Karpas-422 (cell line): Measurements from ENCODE around the gene PCDHGA1. TPM values are rescaled to one million over a fixed set of nuclear protein-coding genes. Genes with fewer than 3 reads are reported as not detected.
A peak's percentile ranks its signal among the peaks of the same experiment; 100 is the strongest.
"Not testable (repeated sequence)": the region's sequence is repeated elsewhere in the genome, so short reads cannot be mapped to it uniquely, and the experiment has no call there.

Source experiments
- DNase-seq: peaks from one replicate; pipeline ENCODE4 v3.0.0-alpha.2; 2015
- H2AFZ ChIP-seq: fragments of 200-600 bp; sonication (generic); 2 replicates; pipeline ENCODE4 v1.6.1; 2014; ENCODE audit warnings: antibody characterized with exemption, low read length, mixed read lengths
- H3K27ac ChIP-seq: fragments of 200-600 bp; sonication (generic); 2 replicates; pipeline ENCODE4 v1.5.1; 2014; ENCODE audit warnings: mild to moderate bottlenecking, low read length, moderate library complexity
- H3K27me3 ChIP-seq: fragments of 200-600 bp; sonication (generic); 2 replicates; pipeline ENCODE4 v1.6.1; 2014; ENCODE audit warnings: low read length, mixed read lengths
- H3K36me3 ChIP-seq: fragments of 200-600 bp; sonication (generic); 2 replicates; pipeline ENCODE4 v1.6.1; 2014; ENCODE audit warnings: low read length, mixed read lengths; ENCODE audit not compliant: insufficient read depth
- H3K4me1 ChIP-seq: fragments of 200-600 bp; sonication (generic); 2 replicates; pipeline ENCODE4 v1.6.1; 2014; ENCODE audit warnings: mild to moderate bottlenecking, low read length, mixed read lengths
- H3K4me2 ChIP-seq: fragments of 200-600 bp; sonication (generic); 2 replicates; pipeline ENCODE4 v1.6.1; 2014; ENCODE audit warnings: low read length, low read depth, mild to moderate bottlenecking; ENCODE audit not compliant: poor library complexity, severe bottlenecking
- H3K4me3 ChIP-seq: fragments of 200-600 bp; sonication (generic); 2 replicates; pipeline ENCODE4 v1.5.1; 2014; ENCODE audit warnings: mild to moderate bottlenecking, antibody characterized with exemption, low read length, mixed read lengths
- H3K79me2 ChIP-seq: fragments of 200-600 bp; sonication (generic); 2 replicates; pipeline ENCODE4 v1.6.1; 2014; ENCODE audit warnings: mild to moderate bottlenecking, low read length, mixed read lengths
- H3K9ac ChIP-seq: fragments of 200-600 bp; sonication (generic); 2 replicates; pipeline ENCODE4 v1.6.0; 2014; ENCODE audit warnings: low read length
- H3K9me2 ChIP-seq: fragments of 200-600 bp; sonication (generic), shearing (Covaris generic); replicated peaks from 2 replicates; pipeline ENCODE4 v1.6.0; 2014; ENCODE audit warnings: mild to moderate bottlenecking, low read length, moderate library complexity; ENCODE audit not compliant: insufficient read depth
- H3K9me3 ChIP-seq: fragments of 300-700, 200-600 bp; sonication (generic); 2 replicates; pipeline ENCODE4 v1.6.1; 2014; ENCODE audit warnings: low read length, mixed read lengths
- H4K20me1 ChIP-seq: fragments of 200-600 bp; sonication (generic); 2 replicates; pipeline ENCODE4 v1.6.1; 2014; ENCODE audit warnings: mild to moderate bottlenecking, antibody characterized with exemption, low read length, low read depth; ENCODE audit not compliant: insufficient read depth
- total RNA-seq: library from RNA; depleted of rRNA; stranded (reverse); fragments of >200 nt; shearing (Covaris generic); gene quantifications from 2 replicates; pipeline ENCODE4 v1.2.3, GENCODE V29; 2014; ENCODE audit warnings: low replicate concordance

Gene PCDHGA1
- total RNA-seq, 1 experiment from 2014 or later, result 0.48 TPM

DNA sequence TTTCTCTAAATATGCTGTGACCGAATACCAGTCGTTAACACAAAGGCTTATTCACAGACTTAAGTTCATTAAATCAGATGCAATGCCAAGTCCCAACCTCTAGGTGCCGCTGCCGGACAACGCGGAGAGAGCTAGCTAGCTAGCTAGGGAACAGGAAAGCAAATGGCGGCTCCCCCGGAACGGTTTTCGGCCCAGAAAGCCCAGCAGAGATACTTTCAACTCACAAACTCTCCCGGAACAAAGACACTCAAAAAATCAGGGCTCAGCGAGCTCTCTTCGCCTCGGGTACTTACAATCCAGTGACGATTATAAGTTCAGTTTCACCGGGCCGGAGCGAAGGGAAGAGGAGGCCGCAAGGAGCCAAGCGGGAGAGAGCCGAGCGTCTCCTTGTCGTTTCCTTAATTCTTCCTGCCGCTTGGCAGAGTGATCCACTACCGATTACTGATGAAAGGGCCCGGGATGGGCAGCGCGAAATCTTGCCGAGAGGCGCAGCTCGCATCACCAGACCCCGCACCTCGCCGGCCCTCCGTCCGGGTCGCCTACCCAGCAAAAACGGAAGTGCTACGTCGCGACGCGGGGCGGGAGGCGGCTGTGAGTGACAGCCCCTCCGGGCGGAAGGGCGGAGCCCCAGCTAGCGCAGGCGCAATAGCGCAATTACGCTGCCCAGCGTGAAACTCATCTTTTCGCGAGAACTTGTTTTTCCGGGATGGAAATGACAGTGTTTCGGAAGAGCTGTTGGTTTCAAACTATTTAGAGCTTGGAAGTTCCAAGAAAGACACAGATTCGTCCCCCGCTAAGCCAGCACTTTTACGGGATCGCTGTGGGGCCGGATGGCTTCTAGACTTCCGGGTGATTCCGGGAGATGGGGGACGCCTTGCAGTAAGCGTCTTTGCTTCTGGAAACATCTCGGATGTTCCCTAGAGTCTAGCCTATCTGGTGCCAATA, 9.8 kb upstream of the PCDHGA1 start, which contains the start of gene TAF7:
TSS of gene TAF7 (minus strand) at position 560 of the 945 bp plus-strand sequence. CDS start 740 bp downstream, outside the sequence.
- H3K27ac ChIP-seq, result peak within 1 kb of the TSS; percentile 84
- H3K4me2 ChIP-seq, result peak within 1 kb of the TSS; percentile 71
- peaks cover 45% of the 10 kb centered on the region for H3K79me2 ChIP-seq
- H3K4me3 ChIP-seq, result peak within 1 kb of the TSS; percentile 90
- H3K9me3 ChIP-seq, result peaks cover 41% of the 10 kb centered on the region
- H3K27me3 ChIP-seq, result no peaks in the 10 kb centered on the region
- H3K36me3 ChIP-seq, result peaks cover 37% of the 10 kb centered on the region
- peak; percentile 98 for DNase-seq
- H4K20me1 ChIP-seq, result no peaks in the 10 kb centered on the region
- no peaks in the 10 kb centered on the region for H3K9me2 ChIP-seq
- H2AFZ ChIP-seq, result peak within 1 kb of the TSS; percentile 81
- H3K4me1 ChIP-seq, result peaks cover 13% of the 10 kb centered on the region
- peak within 1 kb of the TSS; percentile 89 for H3K9ac ChIP-seq

DNA sequence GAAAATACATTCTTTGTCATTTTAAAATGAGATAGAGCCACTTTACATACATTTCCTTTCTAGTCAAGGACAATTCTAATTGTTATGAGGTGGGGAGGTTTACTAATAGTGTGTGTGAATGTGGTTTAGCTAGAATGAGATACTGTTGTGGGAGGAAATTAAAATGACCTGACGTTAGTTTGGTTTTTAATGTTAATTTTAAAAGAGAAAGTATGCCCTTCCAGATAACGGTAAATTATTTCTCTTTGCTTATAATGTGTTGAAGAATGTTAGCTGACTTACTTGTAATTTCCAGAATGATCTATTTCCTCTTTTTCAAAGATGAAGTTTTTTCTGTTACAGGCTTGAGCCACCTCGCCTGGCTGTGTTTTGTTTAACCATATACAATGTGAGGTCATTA, 8.1 kb upstream of the PCDHGA1 start:
- H3K27ac ChIP-seq, result no peak overlapping the region
- H3K4me3 ChIP-seq, result no peak overlapping the region
- H3K79me2 ChIP-seq, result peaks cover 34% of the 10 kb centered on the region
- DNase-seq, result no peak
- peaks cover 32% of the 10 kb centered on the region for H3K9me3 ChIP-seq
- H3K4me1 ChIP-seq, result peaks cover 13% of the 10 kb centered on the region
- H3K27me3 ChIP-seq, result no peaks in the 10 kb centered on the region
- H3K36me3 ChIP-seq, result peaks cover 25% of the 10 kb centered on the region
- H3K9ac ChIP-seq, result no peak overlapping the region
- H2AFZ ChIP-seq, result no peak overlapping the region
- H3K9me2 ChIP-seq, result no peaks in the 10 kb centered on the region
- H3K4me2 ChIP-seq, result no peak overlapping the region
- no peaks in the 10 kb centered on the region for H4K20me1 ChIP-seq

DNA sequence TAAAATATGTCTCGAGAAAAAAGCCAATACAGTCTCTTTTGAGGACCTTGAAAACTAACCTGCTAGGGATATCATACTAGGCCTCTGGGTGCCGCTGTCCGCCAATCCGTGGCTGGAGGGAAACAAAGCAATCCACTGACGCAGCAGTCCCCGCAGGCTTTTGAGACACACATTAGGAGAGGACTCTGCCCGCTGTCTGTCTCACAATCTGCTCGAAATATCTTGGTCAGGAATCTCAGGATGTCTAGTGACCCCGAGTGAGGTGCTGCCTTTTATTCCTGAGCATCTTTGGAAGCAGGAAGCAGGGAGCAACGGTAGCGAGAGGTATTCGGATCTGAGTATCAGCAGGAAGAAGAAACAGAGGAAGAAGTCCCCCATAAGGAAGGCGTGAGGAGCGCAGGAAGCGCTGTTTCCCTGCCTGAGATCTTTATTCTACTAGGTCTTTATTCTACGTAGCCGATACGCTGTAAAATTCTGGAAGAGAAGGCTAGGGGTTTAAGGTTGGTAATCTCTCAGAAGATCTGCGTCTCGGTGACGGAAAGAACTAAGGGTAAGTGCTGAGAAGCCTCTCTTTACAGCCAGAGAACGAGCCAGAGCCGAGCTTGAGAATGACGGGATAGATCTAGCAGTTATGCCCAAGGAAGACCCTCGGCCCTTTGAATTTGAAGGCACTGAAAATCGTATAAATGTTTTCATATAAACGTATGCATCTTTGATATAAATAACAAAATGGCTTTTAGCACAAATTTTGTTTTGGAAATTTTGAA, 4.0 kb upstream of the PCDHGA1 start:
- H3K9me2 ChIP-seq, result no peaks in the 10 kb centered on the region
- H3K4me2 ChIP-seq, result no peak overlapping the region
- no peaks in the 10 kb centered on the region for H4K20me1 ChIP-seq

DNA sequence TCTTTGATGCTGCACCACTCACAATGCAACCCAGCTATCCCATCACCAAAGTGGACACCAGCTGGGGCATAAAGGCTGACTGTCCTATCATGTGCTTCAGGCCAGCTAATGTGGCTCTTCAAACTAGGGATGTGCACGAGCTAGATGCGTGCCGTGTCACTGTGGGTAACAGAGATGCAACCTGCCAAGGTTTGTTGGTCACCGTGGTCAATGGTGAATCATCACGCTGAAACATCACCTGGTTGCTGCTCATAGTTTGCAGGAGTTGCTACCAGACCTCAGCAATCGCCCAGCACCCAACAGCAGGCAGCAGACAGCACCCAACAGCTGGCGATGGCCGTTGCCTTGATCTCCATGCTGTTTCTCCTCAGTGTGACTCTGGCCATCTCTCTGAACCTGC, 2.1 kb upstream of the PCDHGA1 start:
- H3K9me2 ChIP-seq, result no peaks in the 10 kb centered on the region
- H3K4me1 ChIP-seq, result peaks cover 13% of the 10 kb centered on the region
- H3K4me2 ChIP-seq, result no peak overlapping the region
- no peak for DNase-seq
- H4K20me1 ChIP-seq, result no peaks in the 10 kb centered on the region
- H3K27me3 ChIP-seq, result no peaks in the 10 kb centered on the region
- no peak overlapping the region for H3K9ac ChIP-seq
- no peak overlapping the region for H3K4me3 ChIP-seq
- H2AFZ ChIP-seq, result no peak overlapping the region
- no peak overlapping the region for H3K27ac ChIP-seq
- no peaks in the 10 kb centered on the region for H3K36me3 ChIP-seq
- no peaks in the 10 kb centered on the region for H3K9me3 ChIP-seq
- no peaks in the 10 kb centered on the region for H3K79me2 ChIP-seq

More for the DNA sequence above, 4.0 kb upstream of the PCDHGA1 start:
- H2AFZ ChIP-seq, result no peak overlapping the region
- H3K27me3 ChIP-seq, result no peaks in the 10 kb centered on the region
- no peak overlapping the region for H3K4me3 ChIP-seq
- no peak for DNase-seq
- H3K27ac ChIP-seq, result no peak overlapping the region
- no peaks in the 10 kb centered on the region for H3K36me3 ChIP-seq
- H3K9me3 ChIP-seq, result peaks cover 10% of the 10 kb centered on the region; the same call in 1 of the 2 replicates
- H3K4me1 ChIP-seq, result peaks cover 13% of the 10 kb centered on the region
- no peak overlapping the region for H3K9ac ChIP-seq
- H3K79me2 ChIP-seq, result peaks cover 2% of the 10 kb centered on the region; the same call in 1 of the 2 replicates

DNA sequence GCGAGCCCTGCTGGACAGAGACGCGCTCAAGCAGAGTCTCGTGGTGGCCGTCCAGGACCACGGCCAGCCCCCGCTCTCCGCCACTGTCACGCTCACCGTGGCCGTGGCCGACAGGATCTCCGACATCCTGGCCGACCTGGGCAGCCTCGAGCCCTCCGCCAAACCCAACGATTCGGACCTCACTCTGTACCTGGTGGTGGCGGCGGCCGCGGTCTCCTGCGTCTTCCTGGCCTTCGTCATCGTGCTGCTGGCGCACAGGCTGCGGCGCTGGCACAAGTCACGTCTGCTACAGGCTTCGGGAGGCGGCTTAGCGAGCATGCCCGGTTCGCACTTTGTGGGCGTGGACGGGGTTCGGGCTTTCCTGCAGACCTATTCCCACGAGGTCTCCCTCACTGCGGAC, 2.3 kb downstream of the PCDHGA1 start:
- not testable (repeated sequence) for H3K9me3 ChIP-seq, H3K36me3 ChIP-seq, H3K4me3 ChIP-seq, H2AFZ ChIP-seq, H3K27ac ChIP-seq, H3K4me2 ChIP-seq, DNase-seq, H3K27me3 ChIP-seq, H3K9ac ChIP-seq, H4K20me1 ChIP-seq, H3K9me2 ChIP-seq, H3K79me2 ChIP-seq
- H3K4me1 ChIP-seq, result peaks cover 28% of the 10 kb centered on the region

DNA sequence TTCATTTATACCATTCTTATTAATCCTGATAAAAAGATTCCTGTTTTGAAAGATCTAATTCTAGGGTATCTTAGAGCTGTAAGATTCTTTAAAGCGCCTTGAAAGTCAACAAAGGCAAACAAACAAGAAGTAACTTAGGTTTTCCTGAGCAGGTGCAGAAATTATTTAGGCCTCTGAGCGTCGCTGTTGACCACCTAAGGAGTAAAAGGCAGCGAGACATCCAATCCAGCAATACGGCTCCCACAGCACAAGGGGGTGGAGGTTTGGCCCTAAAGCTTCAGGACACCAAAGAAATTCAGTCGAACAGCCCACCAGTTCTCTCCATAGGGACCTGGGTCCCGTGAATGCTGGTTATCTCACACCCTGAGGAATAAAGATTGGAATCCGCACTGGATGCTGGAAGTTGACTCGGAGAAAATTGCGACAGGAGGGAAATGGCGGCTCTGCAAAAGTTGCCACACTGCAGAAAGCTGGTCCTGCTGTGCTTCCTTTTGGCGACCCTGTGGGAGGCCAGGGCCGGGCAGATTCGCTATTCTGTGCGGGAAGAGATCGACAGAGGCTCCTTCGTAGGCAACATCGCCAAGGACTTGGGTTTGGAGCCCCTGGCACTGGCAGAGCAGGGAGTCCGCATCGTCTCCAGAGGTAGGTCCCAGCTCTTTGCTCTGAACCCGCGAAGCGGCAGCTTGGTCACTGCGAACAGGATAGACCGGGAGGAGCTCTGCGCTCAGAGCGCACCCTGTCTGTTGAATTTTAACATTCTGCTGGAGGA, 8.4 kb downstream of the PCDHGA1 start, which contains the start of gene PCDHGA2:
TSS of gene PCDHGA2 (plus strand) at position 223 of the 769 bp plus-strand sequence.
- Histone ChIP-seq H4K20me1 (no peaks in the 10 kb centered on the region), H3K4me1 (peaks cover 17% of the 10 kb centered on the region), H3K9me2 (no peaks in the 10 kb centered on the region), H3K9ac (no peak within 1 kb of the TSS), H3K79me2 (no peaks in the 10 kb centered on the region), H3K4me2 (no peak within 1 kb of the TSS), H3K9me3 (no peaks in the 10 kb centered on the region), H3K27ac (no peak within 1 kb of the TSS), H3K36me3 (no peaks in the 10 kb centered on the region), H3K4me3 (no peak within 1 kb of the TSS), H2AFZ (no peak within 1 kb of the TSS), H3K27me3 (no peaks in the 10 kb centered on the region)
- peak; percentile 89 for DNase-seq

DNA sequence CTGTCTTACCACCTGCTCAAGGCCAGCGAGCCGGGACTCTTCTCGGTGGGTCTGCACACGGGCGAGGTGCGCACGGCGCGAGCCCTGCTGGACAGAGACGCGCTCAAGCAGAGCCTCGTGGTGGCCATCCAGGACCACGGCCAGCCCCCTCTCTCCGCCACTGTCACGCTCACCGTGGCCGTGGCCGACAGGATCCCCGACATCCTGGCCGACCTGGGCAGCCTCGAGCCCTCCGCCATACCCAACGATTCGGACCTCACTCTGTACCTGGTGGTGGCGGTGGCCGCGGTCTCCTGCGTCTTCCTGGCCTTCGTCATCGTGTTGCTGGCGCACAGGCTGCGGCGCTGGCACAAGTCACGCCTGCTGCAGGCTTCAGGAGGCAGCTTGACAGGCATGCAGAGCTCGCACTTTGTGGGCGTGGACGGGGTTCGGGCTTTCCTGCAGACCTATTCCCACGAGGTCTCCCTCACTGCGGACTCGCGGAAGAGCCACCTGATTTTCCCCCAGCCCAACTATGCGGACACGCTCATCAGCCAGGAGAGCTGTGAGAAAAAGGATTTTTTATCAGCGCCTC, 10.6 kb downstream of the PCDHGA1 start:
- H3K79me2 ChIP-seq, H3K4me2 ChIP-seq, H3K4me1 ChIP-seq, H3K9me2 ChIP-seq, H2AFZ ChIP-seq, H3K27me3 ChIP-seq, H3K9ac ChIP-seq, H3K4me3 ChIP-seq, H4K20me1 ChIP-seq, DNase-seq, H3K36me3 ChIP-seq, H3K9me3 ChIP-seq, H3K27ac ChIP-seq: not testable (repeated sequence)
